Gastroesophageal sphincter (tissue), 4 donors: ENCODE results near the gene PAX5. TPM values are rescaled to one million over a fixed set of nuclear protein-coding genes. Genes with fewer than 3 reads are reported as not detected.
A peak's percentile ranks its signal among the peaks of the same experiment; 100 is the strongest.
"Not testable (repeated sequence)": the region's sequence is repeated elsewhere in the genome, so short reads cannot be mapped to it uniquely, and the experiment has no call there.

Source experiments
- ATAC-seq: fragments of 150-250 bp; one replicate; pipeline ENCODE4 v1.9.1; 2016; ENCODE audit warnings: mild to moderate bottlenecking, moderate library complexity
- H3K27ac ChIP-seq, 4 donors: fragments of 200-600 bp; sonication (generic) in 3 of 4; 1 replicate in 3 of 4; 2 replicates in 1 of 4; pipeline ENCODE4 v1.5.1; 2016 to 2019
- H3K27me3 ChIP-seq: fragments of 200-600 bp; sonication (generic); one replicate; pipeline ENCODE4 v1.5.1; 2019
- H3K36me3 ChIP-seq, 2 donors: fragments of 200-600 bp; sonication (generic); one replicate each; pipeline ENCODE4 v1.5.1; 2019; ENCODE audit warnings: control low read depth in 1 of 2
- H3K4me1 ChIP-seq, 3 donors: fragments of 200-600 bp; sonication (generic); 1 replicate in 2 of 3; 2 replicates in 1 of 3; pipeline ENCODE4 v1.5.1; 2016 to 2019; ENCODE audit warnings: control low read depth in 2 of 3
- H3K4me3 ChIP-seq, 2 donors: fragments of 200-600 bp; sonication (generic); one replicate each; pipeline ENCODE4 v1.5.1; 2019; ENCODE audit warnings: mild to moderate bottlenecking in 1 of 2, moderate library complexity in 1 of 2
- H3K9me3 ChIP-seq, 3 donors: fragments of 200-600 bp; sonication (generic); one replicate each; pipeline ENCODE4 v1.5.1; 2017 to 2019; ENCODE audit warnings: control low read depth in 2 of 3
- EP300 ChIP-seq: sonication (generic); formaldehyde crosslinking; IDR thresholded peaks from one replicate; pipeline ENCODE4 v1.6.1; 2017; ENCODE audit warnings: antibody characterized with exemption, mild to moderate bottlenecking
- POLR2A ChIP-seq, 2 donors: fragments of 450-650 bp; IDR thresholded peaks; one replicate each; pipeline ENCODE4 v1.6.1; 2017; ENCODE audit warnings: antibody characterized with exemption in 2 of 2, mild to moderate bottlenecking in 2 of 2, moderate library complexity in 1 of 2
- POLR2AphosphoS5 ChIP-seq: sonication (generic); formaldehyde crosslinking; IDR thresholded peaks from one replicate; pipeline ENCODE4 v1.6.1; 2017; ENCODE audit warnings: antibody characterized with exemption
- WGBS, 2 donors: methylation state at CpG; one replicate each; pipeline ENCODE4 v1.1.5; 2018; ENCODE audit warnings: low coverage in 1 of 2; 5-methylcytosine and 5-hydroxymethylcytosine counted together
- total RNA-seq, 4 donors: library from RNA; depleted of rRNA; stranded (reverse); fragments of >200 nt; gene quantifications; one replicate each; pipeline ENCODE4 v1.1.0, GENCODE V29; 2016
- TF ChIP-seq, protein P1 (sequence below), 4 experiments: fragments of 200-600 bp in 2 of 4; fragments of 450-650 bp in 2 of 4; sonication (generic) in 1 of 4; IDR thresholded peaks; one replicate each; pipeline ENCODE4 v1.5.1; 2017 to 2019; ENCODE audit warnings: antibody characterized with exemption in 4 of 4, mild to moderate bottlenecking in 2 of 4, moderate library complexity in 2 of 4

The PAX5 gene
- under 1 TPM in 1 of 4 donors, not detected in 3; under 0.01 TPM for total RNA-seq

GRCh38 chr9:37033682-37034304 lies at the start of gene PAX5:
Gene PAX5 (minus strand): TSS chr9:37034268. CDS start chr9:37034031, 237 bp downstream.
- Histone ChIP-seq H3K36me3 (no peaks in the 10 kb centered on the region), H3K9me3 (no peaks in the 10 kb centered on the region), H3K27ac (no peak within 1 kb of the TSS), H3K27me3 (peaks cover 100% of the 10 kb centered on the region), H3K4me3 (peak within 1 kb of the TSS in 1 of 2 donors; percentile 34), H3K4me1 (peaks cover 0 to 64% (median 30%) of the 10 kb centered on the region in 3 donors)
- ATAC-seq, result no peak
- 16% methylated on average over 6 to 18 of the region's 27 CpGs for WGBS, 2 donors
- TF ChIP-seq POLR2AphosphoS5 (no peak), POLR2A (IDR thresholded peaks at IDR 0.05) (no peak), EP300 (no peak)
- TF ChIP-seq, protein P1, sequence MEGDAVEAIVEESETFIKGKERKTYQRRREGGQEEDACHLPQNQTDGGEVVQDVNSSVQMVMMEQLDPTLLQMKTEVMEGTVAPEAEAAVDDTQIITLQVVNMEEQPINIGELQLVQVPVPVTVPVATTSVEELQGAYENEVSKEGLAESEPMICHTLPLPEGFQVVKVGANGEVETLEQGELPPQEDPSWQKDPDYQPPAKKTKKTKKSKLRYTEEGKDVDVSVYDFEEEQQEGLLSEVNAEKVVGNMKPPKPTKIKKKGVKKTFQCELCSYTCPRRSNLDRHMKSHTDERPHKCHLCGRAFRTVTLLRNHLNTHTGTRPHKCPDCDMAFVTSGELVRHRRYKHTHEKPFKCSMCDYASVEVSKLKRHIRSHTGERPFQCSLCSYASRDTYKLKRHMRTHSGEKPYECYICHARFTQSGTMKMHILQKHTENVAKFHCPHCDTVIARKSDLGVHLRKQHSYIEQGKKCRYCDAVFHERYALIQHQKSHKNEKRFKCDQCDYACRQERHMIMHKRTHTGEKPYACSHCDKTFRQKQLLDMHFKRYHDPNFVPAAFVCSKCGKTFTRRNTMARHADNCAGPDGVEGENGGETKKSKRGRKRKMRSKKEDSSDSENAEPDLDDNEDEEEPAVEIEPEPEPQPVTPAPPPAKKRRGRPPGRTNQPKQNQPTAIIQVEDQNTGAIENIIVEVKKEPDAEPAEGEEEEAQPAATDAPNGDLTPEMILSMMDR (IDR thresholded peaks at IDR 0.05), result no peak

GRCh38 chr9:37083654-37084053 lies 49.6 kb upstream of the PAX5 start:
- Histone ChIP-seq H3K27me3 (no peaks in the 10 kb centered on the region), H3K9me3 (no peaks in the 10 kb centered on the region), H3K4me1 (peaks cover 0 to 28% (median 5%) of the 10 kb centered on the region in 3 donors), H3K36me3 (peaks cover 0 to 21% of the 10 kb centered on the region in 2 donors), H3K27ac (no peak overlapping the region), H3K4me3 (no peak overlapping the region)
- ATAC-seq, result no peak
- TF ChIP-seq, protein P1 (IDR thresholded peaks at IDR 0.05), result no peak
- TF ChIP-seq POLR2A (IDR thresholded peaks at IDR 0.05) (no peak), EP300 (no peak), POLR2AphosphoS5 (no peak)

DNA sequence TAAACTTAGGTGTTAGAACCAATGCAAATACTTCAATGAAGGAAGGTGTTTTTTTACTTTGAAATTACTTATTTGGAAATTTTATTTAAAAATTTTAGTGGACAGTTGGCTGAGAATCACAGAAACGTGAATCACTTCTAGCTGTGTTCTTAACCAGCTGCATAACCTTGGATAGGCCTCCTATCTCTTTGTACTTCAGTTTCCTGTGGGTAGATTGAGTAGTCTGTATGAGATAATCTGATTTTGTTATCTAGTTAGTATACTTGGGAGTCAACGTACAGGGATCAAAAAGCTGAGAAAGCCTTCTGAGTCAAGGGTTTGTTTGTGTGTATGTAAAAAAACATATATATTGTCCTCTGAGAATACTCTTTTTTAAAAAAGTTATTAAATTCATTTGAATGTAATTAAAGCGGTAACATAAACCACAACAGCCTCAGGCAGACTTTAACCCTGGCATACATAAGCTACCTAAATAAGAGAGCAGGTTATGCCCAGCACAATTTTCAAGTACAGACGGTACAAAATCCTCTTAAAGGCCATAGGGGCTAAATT lies 48.2 kb upstream of the PAX5 start:
- H3K27me3 ChIP-seq, result no peaks in the 10 kb centered on the region
- H3K36me3 ChIP-seq, result peaks cover 0 to 9% of the 10 kb centered on the region in 2 donors
- WGBS, 2 donors, result 79 to 84% methylated on average over 4 of the region's 4 CpGs
- peaks cover 0 to 28% (median 5%) of the 10 kb centered on the region in 3 donors for H3K4me1 ChIP-seq
- TF ChIP-seq POLR2A (IDR thresholded peaks at IDR 0.05) (no peak), EP300 (no peak), POLR2AphosphoS5 (no peak)
- TF ChIP-seq, protein P1 (IDR thresholded peaks at IDR 0.05), result no peak
- H3K4me3 ChIP-seq, result no peak overlapping the region
- H3K27ac ChIP-seq, result no peak overlapping the region
- no peaks in the 10 kb centered on the region for H3K9me3 ChIP-seq
- no peak for ATAC-seq

- H3K36me3 ChIP-seq, H3K4me3 ChIP-seq, H3K9me3 ChIP-seq, ATAC-seq, H3K27me3 ChIP-seq, H3K27ac ChIP-seq: not testable (repeated sequence)
- H3K4me1 ChIP-seq, result peaks cover 0 to 28% (median 5%) of the 10 kb centered on the region in 3 donors
- WGBS, 2 donors, result 91% methylated on average over 7 to 14 of the region's 20 CpGs
These were observed 47.4 kb upstream of the PAX5 start for GRCh38 chr9:37081507-37081906.

DNA sequence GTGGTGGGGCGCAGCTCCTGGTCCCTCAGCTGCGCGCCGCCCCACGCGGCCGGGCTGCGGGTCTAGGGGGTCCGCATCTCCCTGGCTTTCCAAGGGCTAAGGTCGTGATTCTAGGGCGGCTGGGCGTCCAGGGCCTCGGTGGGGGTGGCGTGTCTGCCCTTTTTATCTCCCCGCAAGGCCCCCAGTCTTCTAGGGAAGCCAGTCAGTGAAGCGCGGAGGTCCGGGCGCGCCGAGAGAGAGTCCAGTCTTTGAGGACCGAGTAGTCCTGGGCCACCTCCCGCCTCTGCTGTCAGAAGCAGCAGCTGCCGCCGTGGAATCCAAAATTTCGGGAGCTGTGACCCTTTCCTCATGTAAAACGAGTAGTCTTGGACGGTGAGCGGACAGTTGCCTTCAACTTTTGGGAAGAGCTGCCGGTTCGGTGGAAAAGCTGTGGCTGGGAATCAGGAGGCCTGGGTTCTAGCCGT lies 46.1 kb upstream of the PAX5 start:
- WGBS, 2 donors, result 4 to 20% methylated on average over 1 to 10 of the region's 32 CpGs

More for the DNA sequence above, 46.1 kb upstream of the PAX5 start:
- Histone ChIP-seq H3K4me1 (peaks cover 0 to 28% (median 5%) of the 10 kb centered on the region in 3 donors), H3K27ac (peak overlapping the region; percentile 40 to 93 (median 91)), H3K4me3 (peak overlapping the region; percentile 67 to 90)
- H3K36me3 ChIP-seq, H3K27me3 ChIP-seq, H3K9me3 ChIP-seq: not testable (repeated sequence)
- peak; percentile 29 for ATAC-seq
